Measurements from ENCODE around the gene PLIN5.

Gene PLIN5

GRCh38 chr19:4493929-4494690 lies 40.9 kb downstream of the PLIN5 start:
- Mint-ChIP-seq H3K27ac (no peak overlapping the region), H3K4me1 (no peaks in the 10 kb centered on the region), H3K9me3 (no peaks in the 10 kb centered on the region), H3K4me3 (no peak overlapping the region), H3K27me3 (no peaks in the 10 kb centered on the region), H3K36me3 (peaks cover 20% of the 10 kb centered on the region)
- DNase-seq, result no peak
- CTCF ChIA-PET, result no interaction called here

GRCh38 chr19:4493104-4493928 lies 41.7 kb downstream of the PLIN5 start:
- CTCF ChIA-PET, result no interaction called here
- Mint-ChIP-seq H3K27me3 (no peaks in the 10 kb centered on the region), H3K27ac (no peak overlapping the region), H3K4me3 (no peak overlapping the region), H3K4me1 (no peaks in the 10 kb centered on the region), H3K9me3 (no peaks in the 10 kb centered on the region), H3K36me3 (peaks cover 24% of the 10 kb centered on the region)
- no peak for DNase-seq

GRCh38 chr19:4492337-4493103 lies 42.5 kb downstream of the PLIN5 start:
- peaks cover 26% of the 10 kb centered on the region for H3K36me3 Mint-ChIP-seq
- no peak overlapping the region for H3K27ac Mint-ChIP-seq
- CTCF ChIA-PET, result no interaction called here
- H3K4me1 Mint-ChIP-seq, result no peaks in the 10 kb centered on the region
- no peak for DNase-seq
- no peaks in the 10 kb centered on the region for H3K27me3 Mint-ChIP-seq
- no peaks in the 10 kb centered on the region for H3K9me3 Mint-ChIP-seq
- H3K4me3 Mint-ChIP-seq, result no peak overlapping the region

GRCh38 chr19:4491446-4491845 lies 43.6 kb downstream of the PLIN5 start:
- H3K4me3 Mint-ChIP-seq, result no peak overlapping the region
- CTCF ChIA-PET, result no interaction called here
- H3K27me3 Mint-ChIP-seq, result no peaks in the 10 kb centered on the region
- no peaks in the 10 kb centered on the region for H3K9me3 Mint-ChIP-seq
- H3K4me1 Mint-ChIP-seq, result no peaks in the 10 kb centered on the region
- no peak for DNase-seq
- H3K27ac Mint-ChIP-seq, result no peak overlapping the region
- peaks cover 31% of the 10 kb centered on the region for H3K36me3 Mint-ChIP-seq

GRCh38 chr19:4488496-4488895 lies 46.5 kb downstream of the PLIN5 start:
- Mint-ChIP-seq H3K27ac (no peak overlapping the region), H3K4me3 (no peak overlapping the region), H3K27me3 (no peaks in the 10 kb centered on the region), H3K4me1 (no peaks in the 10 kb centered on the region), H3K9me3 (no peaks in the 10 kb centered on the region), H3K36me3 (peaks cover 29% of the 10 kb centered on the region)
- DNase-seq, result no peak
- CTCF ChIA-PET, result no interaction called here

- H3K36me3 Mint-ChIP-seq, result peaks cover 30% of the 10 kb centered on the region
- H3K27ac Mint-ChIP-seq, result no peak overlapping the region
- H3K4me3 Mint-ChIP-seq, result no peak overlapping the region
- CTCF ChIA-PET, result no interaction called here
- DNase-seq, result no peak
- H3K27me3 Mint-ChIP-seq, result no peaks in the 10 kb centered on the region
- H3K4me1 Mint-ChIP-seq, result no peaks in the 10 kb centered on the region
- no peaks in the 10 kb centered on the region for H3K9me3 Mint-ChIP-seq
Measured at GRCh38 chr19:4487572-4487971, 47.5 kb downstream of the PLIN5 start.

GRCh38 chr19:4483385-4483784 lies 51.6 kb downstream of the PLIN5 start:
- Mint-ChIP-seq H3K9me3 (no peaks in the 10 kb centered on the region), H3K27me3 (no peaks in the 10 kb centered on the region), H3K36me3 (peaks cover 17% of the 10 kb centered on the region), H3K27ac (no peak overlapping the region), H3K4me1 (no peaks in the 10 kb centered on the region), H3K4me3 (no peak overlapping the region)
- CTCF ChIA-PET, result no interaction called here
- DNase-seq, result no peak

- Mint-ChIP-seq H3K36me3 (peaks cover 16% of the 10 kb centered on the region), H3K4me1 (no peaks in the 10 kb centered on the region), H3K4me3 (no peak overlapping the region), H3K27me3 (no peaks in the 10 kb centered on the region), H3K27ac (no peak overlapping the region), H3K9me3 (no peaks in the 10 kb centered on the region)
- CTCF ChIA-PET, result no interaction called here
- DNase-seq, result no peak
Measured at GRCh38 chr19:4482721-4483364, 52.2 kb downstream of the PLIN5 start.

- peaks cover 12% of the 10 kb centered on the region for H3K36me3 Mint-ChIP-seq
- CTCF ChIA-PET, result interaction anchor here (0.7 kb wide), 1 partner anchor 161 kb away, joined by 3 read pairs; no protein-coding TSS in a partner anchor
- no peaks in the 10 kb centered on the region for H3K27me3 Mint-ChIP-seq
- no peaks in the 10 kb centered on the region for H3K9me3 Mint-ChIP-seq
- peaks cover 20% of the 10 kb centered on the region for H3K4me1 Mint-ChIP-seq
- H3K4me3 Mint-ChIP-seq, result no peak overlapping the region
- no peak for DNase-seq
- H3K27ac Mint-ChIP-seq, result no peak overlapping the region
Measured at GRCh38 chr19:4477034-4477801, 57.8 kb downstream of the PLIN5 start.

GRCh38 chr19:4474514-4475022 lies 60.5 kb downstream of the PLIN5 start:
- peaks cover 9% of the 10 kb centered on the region for H3K36me3 Mint-ChIP-seq
- H3K4me3 Mint-ChIP-seq, result peak overlapping the region; percentile 74
- H3K27ac Mint-ChIP-seq, result peak overlapping the region; percentile 56
- H3K4me1 Mint-ChIP-seq, result peaks cover 20% of the 10 kb centered on the region
- CTCF ChIA-PET, result no interaction called here
- H3K27me3 Mint-ChIP-seq, result no peaks in the 10 kb centered on the region
- no peaks in the 10 kb centered on the region for H3K9me3 Mint-ChIP-seq
- peak; percentile 49 for DNase-seq

GRCh38 chr19:4473763-4474513 lies 61.1 kb downstream of the PLIN5 start:
- no peaks in the 10 kb centered on the region for H3K9me3 Mint-ChIP-seq
- peaks cover 9% of the 10 kb centered on the region for H3K36me3 Mint-ChIP-seq
- peaks cover 20% of the 10 kb centered on the region for H3K4me1 Mint-ChIP-seq
- DNase-seq, result no peak
- peak overlapping the region; percentile 56 for H3K27ac Mint-ChIP-seq
- CTCF ChIA-PET, result no interaction called here
- no peaks in the 10 kb centered on the region for H3K27me3 Mint-ChIP-seq
- peak overlapping the region; percentile 74 for H3K4me3 Mint-ChIP-seq

GRCh38 chr19:4473011-4473762 lies 61.8 kb downstream of the PLIN5 start:
- peaks cover 20% of the 10 kb centered on the region for H3K4me1 Mint-ChIP-seq
- H3K36me3 Mint-ChIP-seq, result peaks cover 9% of the 10 kb centered on the region
- CTCF ChIA-PET, result no interaction called here
- H3K4me3 Mint-ChIP-seq, result peak overlapping the region; percentile 74
- peak overlapping the region; percentile 37 for H3K27ac Mint-ChIP-seq
- no peak for DNase-seq
- H3K27me3 Mint-ChIP-seq, result no peaks in the 10 kb centered on the region
- H3K9me3 Mint-ChIP-seq, result no peaks in the 10 kb centered on the region
